Forelimb muscle (tissue), 1 donor: ENCODE results near the gene DNASE1L2. TPM values are rescaled to one million over a fixed set of nuclear protein-coding genes. Genes with fewer than 3 reads are reported as not detected.

Source experiments
- DNase-seq: peaks from one replicate; pipeline ENCODE4 v3.0.0-alpha.2; 2013; ENCODE audit warnings: low read depth
- polyA plus RNA-seq: library from polyadenylated mRNA; unstranded; fragments of 120-200 nt; gene quantifications from one replicate; pipeline ENCODE4 v1.2.1, GENCODE V29; 2013; ENCODE audit not compliant: insufficient read length

The DNASE1L2 gene
- polyA plus RNA-seq, 1 donor = 1.1 TPM

DNA sequence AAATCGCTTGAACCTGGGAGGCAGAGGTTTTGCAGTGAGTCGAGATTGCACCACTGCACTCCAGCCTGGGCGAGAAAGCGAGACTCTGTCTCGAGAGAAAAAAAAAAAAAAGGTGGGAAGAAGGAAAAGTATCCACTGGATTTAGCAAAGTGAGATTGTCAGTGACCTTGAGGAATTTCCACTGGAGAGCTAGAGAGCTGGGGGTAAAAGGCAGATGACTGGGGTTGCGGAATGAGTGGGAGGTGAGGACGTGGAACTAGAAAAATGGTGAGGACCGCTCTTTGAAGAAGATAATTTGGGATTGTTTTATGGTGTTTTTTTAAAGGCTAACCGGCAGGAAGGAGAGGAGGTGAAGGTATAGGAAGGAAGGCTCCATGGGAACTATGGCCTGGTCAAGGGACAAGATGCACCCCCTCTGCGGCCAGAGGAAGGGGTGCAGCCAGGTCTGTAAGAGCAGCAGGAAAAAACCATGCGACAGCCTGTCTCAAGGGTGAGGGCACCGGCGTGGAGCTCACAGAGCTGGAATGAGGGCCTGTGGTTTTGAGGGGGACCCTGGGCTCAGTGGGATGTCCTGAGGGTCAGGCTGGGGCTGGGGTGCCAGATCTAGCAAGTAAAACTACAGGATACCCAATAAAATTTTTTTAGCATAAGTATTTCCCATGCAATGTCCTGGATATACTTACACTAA is 31.7 kb upstream of the DNASE1L2 start:
- DNase-seq = no peak

DNA sequence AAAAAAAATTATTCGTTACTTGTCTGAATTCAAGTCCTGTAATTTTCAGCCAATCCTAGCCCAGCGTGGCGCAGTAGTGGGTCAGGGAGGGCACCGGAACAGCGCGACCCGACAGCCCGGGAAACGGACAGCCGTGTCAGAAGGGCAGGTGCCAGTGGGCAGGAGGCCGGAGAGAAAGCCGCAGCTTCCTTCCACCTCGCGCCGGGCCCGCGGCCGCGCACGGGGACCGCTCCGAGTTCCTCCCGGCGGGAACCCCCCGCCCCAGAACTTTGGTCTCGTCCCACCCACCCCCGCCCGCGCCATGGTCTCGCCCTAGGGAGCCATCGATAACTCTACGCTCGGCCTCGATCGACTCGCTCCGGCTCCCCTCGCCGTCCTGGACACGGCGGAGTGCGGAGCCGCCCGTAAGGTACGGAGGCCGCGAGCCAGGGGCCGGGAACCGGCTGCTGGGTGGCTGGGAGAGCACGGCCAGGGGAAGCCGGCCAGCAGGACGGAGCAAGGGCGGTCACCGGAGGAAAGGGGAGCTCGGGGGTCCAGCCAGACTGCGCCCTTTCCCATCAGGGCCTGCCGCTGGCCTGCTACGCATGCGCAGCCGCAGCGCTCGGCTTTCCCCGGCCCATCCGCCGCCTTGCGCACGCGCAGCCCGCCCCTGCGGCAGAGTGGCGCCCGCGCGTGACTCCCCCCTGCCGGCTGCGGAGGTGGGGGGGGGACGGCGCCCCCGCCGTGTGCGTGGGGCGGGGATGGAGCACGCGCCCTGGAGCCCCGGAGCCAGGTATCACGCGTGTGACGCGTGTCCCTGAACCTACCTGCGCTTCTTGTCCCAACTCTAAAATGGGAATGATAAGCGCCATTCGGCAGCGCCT is 30.9 kb upstream of the DNASE1L2 start, which contains the start of gene MLST8:
Gene MLST8 (plus strand): TSS at position 351 of the 863 bp plus-strand sequence. CDS start 632 bp downstream, outside the sequence.
- peak; percentile 67 for DNase-seq

DNA sequence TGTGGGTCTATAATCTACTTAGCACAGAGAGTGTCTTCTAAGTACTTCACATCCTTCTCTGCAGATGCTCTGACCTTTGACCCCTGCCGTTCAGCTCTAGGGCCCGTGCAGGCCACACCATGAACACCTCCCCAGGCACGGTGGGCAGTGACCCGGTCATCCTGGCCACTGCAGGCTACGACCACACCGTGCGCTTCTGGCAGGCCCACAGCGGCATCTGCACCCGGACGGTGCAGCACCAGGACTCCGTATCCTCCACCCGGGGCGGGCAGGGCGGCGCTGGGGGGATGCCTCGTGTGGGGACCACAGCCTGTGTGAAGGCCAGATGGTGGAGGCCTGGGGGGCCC is 30.3 kb upstream of the DNASE1L2 start:
- no peak for DNase-seq

DNA sequence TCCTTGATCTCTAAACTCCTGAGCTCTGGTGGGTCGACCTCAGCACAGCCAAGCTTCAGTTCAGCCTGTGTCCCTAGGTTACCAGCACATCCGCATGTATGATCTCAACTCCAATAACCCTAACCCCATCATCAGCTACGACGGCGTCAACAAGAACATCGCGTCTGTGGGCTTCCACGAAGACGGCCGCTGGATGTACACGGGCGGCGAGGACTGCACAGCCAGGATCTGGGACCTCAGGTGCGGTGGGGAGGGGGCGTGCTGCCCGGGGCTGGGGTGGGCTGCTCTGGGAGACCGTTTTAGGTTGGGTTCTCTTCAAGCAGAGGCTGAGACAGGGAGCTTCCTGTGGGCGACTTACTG is 29.8 kb upstream of the DNASE1L2 start:
- DNase-seq = no peak

DNA sequence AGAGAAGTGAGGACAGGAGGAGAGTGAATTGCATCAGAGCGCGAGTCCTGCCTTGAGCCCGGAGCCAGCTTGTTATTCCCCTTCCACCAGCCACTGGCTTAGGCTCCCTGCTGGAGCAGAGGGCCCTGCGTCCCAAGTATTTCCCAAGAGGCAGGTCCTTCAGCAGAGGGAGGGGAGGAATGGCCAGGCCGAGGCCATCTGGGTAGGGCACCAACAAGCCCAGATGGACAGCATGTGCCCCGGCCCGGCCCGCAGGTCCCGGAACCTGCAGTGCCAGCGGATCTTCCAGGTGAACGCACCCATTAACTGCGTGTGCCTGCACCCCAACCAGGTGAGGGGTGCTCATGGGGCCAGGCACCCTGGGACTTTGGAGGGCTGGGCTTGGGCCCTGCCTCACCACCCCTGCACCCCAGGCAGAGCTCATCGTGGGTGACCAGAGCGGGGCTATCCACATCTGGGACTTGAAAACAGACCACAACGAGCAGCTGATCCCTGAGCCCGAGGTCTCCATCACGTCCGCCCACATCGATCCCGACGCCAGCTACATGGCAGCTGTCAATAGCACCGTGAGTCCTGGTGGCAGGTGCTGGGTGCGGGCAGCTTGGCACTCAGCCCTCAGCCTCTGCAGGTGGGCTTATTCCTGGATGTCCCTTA is 29.3 kb upstream of the DNASE1L2 start:
- no peak for DNase-seq

DNA sequence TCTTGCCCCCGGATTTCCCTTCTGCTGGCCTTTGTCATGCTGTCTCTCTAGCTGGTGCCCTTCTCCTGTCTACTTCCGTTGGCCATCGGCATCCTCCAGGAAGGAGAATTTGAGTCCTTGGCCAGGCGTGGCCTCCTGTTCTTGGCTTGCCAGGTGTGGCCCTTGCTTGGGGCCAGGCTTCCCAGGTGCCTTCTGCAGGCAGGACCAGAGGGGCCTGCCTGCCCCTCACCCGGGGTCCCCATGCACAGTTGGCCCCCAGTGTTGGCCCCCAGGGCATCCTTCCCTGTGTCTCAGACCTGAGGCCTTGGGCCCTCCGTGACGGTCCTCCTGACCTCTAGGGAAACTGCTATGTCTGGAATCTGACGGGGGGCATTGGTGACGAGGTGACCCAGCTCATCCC is 28.4 kb upstream of the DNASE1L2 start:
- DNase-seq = no peak

DNA sequence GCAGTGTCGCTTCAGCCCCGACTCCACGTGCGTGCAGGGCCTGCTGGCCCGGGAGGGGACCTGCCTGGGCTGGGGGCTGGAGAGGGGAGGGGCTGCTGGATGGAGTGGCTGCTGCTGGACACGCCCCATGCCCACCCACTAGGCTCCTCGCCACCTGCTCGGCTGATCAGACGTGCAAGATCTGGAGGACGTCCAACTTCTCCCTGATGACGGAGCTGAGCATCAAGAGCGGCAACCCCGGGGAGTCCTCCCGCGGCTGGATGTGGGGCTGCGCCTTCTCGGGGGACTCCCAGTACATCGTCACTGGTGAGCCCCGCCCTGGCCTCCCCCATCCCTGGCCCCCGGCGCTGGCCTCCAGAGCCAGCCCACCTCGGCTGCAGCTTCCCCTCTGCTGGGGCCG is 27.9 kb upstream of the DNASE1L2 start:
- DNase-seq = no peak

DNA sequence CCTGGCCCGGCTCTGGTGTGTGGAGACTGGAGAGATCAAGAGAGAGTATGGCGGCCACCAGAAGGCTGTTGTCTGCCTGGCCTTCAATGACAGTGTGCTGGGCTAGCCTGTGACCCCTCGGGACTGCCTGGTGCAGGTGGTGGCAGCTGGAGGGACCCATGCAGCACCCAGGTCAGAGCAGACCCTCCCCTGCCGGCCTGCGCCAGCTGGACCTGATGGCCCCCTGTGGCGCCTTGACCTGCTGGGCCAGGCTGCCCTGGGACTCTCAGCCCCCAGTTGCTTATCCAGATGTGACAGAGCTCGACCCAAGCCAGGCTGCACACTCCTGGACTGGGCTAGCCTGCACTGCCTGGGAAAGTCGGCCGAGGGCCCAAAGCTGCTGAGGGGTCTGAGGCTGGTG is 27.5 kb upstream of the DNASE1L2 start:
- DNase-seq = no peak

DNA sequence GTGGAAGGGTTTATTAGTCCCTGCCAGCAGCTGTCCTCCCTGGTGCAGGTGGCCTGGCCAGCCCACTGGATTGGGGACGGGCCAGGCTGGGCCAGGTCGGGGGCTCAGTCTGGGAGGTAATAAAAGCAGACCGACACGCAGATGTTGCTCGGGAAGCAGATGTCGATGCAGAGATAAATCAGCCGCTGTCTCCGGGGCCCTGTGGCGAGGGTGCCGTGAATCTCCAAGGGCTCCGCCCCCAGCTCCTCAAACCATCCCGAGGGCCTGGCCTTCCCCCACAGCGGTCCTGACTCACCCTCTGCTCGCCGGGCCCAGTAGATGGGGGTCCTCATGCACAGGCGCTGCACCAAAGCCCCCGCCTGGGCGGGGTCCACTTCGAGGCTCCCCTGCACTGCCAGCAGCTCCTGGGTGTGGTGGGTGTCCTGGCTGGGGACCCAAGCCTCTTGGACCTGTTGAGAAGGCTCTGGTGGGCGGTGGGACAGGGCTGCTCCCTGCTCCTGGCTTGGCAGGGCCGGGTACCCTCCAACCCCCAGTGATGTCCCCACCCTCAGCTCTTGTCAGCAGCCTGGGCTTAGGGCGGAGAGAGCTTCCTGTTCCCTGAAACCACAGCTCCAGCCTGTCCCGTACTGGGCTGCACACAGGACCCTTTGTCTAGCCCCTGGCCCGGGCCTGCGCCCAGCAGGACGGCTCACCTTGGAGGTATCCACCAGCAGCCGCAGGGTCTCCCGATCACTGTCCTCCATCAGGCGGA is 26.8 kb upstream of the DNASE1L2 start:
- DNase-seq = no peak

DNA sequence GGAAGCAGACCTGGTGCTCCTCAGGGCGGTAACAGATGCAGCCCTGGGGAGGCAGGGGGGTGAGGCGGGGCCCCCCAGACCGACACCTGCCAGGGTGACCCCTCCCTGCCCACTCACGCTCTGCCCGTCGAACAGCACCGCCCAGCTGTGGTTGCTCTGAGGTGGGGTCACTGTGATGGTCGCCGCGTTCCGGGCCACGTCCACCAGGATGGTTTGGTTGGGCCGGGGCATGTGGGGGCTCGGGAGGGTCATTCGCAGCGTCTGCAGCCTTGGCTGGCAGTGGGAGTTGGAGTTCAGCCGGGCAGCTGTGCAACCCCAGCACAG is 26.3 kb upstream of the DNASE1L2 start:
- no peak for DNase-seq

DNA sequence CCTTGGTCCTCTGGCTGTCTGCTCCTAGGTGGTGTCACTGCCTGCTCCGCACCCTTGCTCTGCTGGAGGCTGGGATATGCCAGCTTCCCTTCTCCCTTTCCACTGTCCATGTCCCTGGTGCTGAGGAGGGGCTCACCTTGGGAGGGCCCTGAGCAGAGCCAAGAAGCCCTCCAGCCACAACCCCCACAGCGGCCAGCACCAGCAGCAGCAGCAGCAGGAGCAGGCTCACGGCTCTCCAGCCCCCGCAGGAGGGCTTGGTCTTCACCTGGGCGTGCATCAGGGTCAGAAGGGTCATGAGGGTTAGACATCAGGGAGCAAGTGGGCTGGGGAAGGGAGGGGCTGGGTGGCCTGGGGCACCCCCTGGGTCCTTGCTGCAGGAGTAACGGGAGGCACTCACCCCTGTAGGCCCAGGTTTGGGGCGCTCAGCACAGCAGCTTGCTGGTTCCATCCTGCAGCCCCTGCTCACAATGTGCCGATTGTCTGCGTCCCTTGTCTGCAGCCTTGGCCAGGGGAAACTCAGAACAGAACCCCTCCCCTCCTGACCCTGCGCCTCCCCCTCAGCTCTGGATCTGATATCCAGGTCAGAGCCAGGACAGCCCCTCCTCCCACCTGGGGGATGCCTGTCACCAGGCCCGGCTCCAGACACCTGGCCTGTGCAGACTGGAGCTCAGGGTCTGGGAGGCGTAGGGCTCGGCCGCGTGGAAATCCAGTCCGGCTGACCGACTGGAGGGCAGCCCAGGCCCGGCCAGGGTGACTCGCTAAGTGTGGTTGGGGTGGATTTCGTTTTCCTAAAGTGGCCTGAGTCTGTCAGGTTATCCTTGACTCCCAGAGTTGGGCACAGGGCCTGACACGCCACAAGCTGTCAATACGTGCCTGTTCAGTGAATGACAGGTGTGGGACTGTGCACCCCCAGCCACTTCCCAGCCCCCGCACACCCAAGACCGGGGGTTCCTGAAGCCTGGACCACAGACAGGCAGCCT is 25.6 kb upstream of the DNASE1L2 start, which contains the start of gene BRICD5:
Gene BRICD5 (minus strand): TSS at position 478 of the 980 bp plus-strand sequence. CDS start 30 bp downstream, at position 448.
- DNase-seq = no peak

DNA sequence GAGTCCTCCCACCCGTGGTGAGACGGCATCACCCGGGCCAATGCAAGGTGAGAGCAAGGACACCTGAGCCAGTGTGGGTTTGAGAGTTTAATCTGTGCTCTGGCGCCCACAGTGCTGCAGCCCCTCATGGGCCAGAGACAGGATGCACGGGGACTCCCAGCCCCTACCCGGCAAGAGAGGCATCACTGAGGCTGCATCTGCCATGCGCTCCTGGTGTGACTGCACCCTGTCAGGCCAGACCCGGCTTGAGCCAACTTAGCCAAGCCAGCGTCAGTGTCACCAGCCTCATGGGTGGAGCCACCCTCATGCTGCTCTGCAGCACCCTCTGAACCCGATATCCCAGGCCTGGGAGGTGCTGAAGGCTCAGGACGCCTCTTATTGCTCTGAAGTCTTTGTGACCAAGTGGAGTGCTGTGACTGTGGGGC is 24.3 kb upstream of the DNASE1L2 start:
- no peak for DNase-seq

DNA sequence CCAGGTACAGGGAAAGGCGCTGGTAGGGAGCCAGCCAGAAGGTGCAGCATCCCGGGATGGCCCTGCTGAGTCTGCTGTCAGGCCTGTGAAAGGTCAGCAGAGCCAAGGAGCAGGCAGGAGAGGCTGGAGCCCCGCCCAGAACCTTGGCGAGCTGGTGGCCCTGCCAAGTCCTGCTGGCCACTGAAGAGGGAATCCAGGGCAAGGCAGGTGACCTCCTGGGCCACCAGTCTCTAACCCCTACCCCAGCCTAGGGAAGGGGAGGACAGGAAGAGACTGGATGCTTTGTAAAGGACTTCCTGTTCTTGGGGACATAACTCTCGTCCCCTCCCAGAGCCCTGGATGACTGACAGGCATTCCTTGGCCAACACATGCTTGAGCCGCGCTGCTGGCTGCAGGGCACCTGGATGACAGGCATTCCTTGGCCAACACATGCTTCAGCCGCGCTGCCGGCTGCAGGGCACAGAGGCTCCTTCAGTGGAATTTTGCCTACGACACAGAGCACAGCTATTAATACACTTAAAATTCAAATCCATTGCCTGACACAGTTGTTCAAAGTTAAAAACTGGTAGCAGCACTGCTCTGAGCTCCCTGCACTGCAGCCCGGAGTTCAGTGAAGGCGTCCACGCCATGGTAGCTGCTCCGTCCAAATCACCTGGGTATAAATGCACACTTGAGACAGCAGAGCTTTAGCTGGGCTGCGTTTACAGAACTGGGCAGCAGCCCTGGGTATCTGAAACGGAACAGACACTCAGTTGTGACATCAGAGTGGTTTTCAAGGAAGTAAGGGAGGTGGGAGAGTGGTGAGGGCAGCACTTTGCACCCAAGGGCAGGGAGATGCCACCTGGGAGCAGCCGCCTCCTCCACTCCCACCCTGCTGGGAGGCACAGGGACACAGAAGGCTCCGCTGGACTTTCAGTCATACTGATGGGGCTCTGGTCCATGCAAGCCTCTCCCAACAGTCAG is 23.6 kb upstream of the DNASE1L2 start:
- DNase-seq = no peak

DNA sequence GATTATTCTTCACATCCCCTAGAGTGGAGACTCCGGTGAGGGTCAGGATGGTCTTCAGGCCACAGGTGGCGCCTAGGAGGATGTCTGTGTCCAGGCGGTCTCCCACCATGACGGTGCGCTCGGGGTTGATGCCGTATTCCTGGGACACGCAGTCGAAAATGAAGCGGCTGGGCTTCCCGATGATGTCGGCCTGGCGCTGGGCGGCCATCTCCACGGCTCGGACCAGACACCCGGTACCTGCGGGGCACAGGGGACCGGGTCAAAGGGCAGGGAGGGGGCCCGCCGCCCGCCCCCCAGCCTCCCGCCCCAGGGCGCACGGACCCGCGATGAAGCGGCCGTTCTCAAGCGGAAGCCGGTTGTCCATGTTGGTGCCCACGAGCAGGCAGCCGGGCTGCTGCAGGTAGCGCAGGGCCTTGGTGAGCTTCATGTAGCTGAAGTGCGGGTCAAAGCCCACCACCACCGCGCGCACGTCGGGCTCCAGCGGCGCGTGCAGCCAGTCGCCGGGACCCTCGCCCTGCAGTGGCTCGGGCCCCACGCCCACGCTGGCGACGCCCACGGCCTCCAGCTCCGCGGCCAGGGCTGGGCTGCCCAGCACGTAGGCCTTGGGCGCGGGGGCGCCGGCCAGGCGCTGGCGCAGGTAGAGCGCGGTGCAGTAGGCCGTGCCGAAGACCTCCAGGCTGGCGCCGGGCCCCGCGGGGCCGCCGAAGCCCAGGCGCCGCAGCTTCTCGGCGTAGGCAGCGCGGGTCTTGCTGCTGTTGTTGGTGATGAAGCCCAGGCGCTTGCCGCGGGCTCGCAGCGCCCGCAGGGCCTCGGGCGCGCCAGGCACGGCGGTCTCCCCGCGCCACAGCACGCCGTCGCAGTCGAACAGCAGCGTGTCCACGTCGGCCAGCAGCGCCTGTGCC is 22.2 kb upstream of the DNASE1L2 start:
- DNase-seq = no peak

DNA sequence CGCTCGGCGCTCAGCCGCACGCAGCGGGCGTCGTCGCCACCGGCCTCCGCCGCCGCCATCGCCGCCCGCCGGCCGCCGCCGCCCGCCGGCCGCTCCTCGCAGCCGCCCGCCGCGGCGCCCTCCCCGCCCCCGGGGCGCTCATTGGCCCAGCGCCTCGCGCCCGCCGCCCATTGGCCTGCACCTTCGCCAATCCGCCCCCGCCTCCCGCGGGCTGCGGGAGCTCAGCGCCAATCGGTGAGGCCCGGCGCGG is 21.6 kb upstream of the DNASE1L2 start, which contains the start of gene PGP:
Gene PGP (minus strand): TSS at position 122 of the 250 bp plus-strand sequence. CDS start 63 bp downstream, at position 59.
- DNase-seq = no peak

DNA sequence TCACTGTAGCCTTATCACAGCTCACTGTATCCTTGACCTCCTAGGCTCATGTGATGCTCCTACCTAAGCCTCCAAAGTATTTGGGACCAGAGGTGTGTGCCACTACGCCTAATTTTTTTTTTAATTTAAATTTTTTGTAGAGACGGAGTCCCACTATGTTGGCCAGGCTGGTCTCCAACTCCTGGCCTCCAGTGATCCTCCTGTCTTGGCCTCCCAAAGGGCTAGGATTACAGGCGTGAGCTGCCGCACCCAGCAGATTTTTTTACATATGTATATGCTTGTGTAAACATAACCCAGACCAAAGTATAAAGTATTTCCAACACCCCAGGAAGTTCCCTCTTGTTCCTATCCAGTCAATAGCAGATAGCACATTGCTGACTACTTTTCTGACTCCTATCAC is 19.9 kb upstream of the DNASE1L2 start:
- DNase-seq = no peak

DNA sequence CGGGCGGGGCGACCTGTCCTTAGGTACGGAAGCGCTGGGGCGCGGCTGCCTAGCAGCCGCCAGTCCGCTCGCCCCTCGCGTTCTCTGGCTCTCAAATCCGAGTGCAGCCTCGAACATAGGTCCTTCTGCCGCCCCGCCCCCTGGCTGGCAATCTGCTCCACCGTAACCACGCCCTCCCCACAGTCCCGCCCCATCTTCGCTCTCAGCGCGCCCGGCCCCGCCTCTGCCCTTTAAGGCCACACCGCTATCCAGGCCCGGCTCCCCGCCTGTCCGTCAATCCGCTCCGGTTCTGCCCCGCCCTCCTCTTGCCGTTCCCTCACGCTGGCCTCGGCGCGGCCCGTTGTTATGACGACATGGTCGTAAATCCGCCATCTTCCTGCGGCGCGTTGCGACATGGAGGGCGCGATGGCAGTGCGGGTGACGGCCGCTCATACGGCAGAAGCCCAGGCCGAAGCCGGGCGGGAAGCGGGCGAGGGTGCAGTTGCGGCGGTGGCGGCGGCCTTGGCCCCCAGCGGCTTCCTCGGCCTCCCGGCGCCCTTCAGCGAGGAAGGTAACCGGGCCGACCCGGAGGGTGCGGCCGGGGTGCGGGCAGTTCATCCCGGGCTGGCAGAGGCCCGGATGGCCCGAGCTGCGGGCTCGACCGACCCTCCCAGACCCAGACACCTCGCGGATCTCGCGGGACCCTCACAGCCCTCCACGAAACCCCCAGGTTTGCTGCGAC is 12.9 kb upstream of the DNASE1L2 start, which contains the start of gene E4F1:
Gene E4F1 (plus strand): TSS at position 371 of the 721 bp plus-strand sequence. CDS start 23 bp downstream, at position 394.
- peak; percentile 95 for DNase-seq
